ENCODE measurements around the gene KMT5C. TPM values are rescaled to one million over a fixed set of nuclear protein-coding genes. Genes with fewer than 3 reads are reported as not detected.
A peak's percentile ranks its signal among the peaks of the same experiment; 100 is the strongest.

KMT5C gene
- total and polyA plus RNA-seq, 2 donors (not counting 1 experiment from before 2014, with no cell fraction given): 22.2 to 23.6 TPM

DNA sequence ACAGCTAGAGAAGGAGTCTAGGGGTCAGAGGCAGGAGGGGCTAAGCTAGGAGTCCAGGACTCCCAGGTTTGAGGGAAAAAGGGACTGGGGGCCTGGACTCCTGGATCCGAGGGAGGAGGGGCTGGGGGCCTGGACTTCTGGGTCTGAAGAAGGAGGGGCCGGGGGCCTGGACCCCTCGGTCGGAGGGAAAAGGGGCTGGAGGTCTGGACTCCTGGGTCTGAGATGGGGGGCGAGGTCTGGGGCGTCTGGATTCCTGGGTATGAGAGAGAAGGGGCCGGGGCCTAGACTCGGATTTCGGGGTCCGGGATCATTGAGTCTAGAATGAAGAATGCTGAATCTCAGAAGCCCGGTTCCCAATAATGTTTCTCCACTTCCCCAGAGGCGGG, 37.4 kb upstream of the KMT5C start:
- POLR2A ChIA-PET: interaction anchor here (0.9 kb wide), 1 partner anchor 48 kb away, joined by 4 read pairs; no protein-coding TSS in a partner anchor
- H2AFZ ChIP-seq (ENCODE audit: insufficient read depth, low read depth, low read length, poor library complexity, severe bottlenecking): peak overlapping the region; percentile 94
- 78% methylated on average over 12 of the region's 12 CpGs for WGBS (ENCODE audit: insufficient coverage)
- no peak for TF ChIP-seq EZH2 (IDR thresholded peaks at IDR 0.05; ENCODE audit: borderline replicate concordance, insufficient read depth, low read depth, low read length, poor library complexity, severe bottlenecking)
- TF ChIP-seq, protein P1, sequence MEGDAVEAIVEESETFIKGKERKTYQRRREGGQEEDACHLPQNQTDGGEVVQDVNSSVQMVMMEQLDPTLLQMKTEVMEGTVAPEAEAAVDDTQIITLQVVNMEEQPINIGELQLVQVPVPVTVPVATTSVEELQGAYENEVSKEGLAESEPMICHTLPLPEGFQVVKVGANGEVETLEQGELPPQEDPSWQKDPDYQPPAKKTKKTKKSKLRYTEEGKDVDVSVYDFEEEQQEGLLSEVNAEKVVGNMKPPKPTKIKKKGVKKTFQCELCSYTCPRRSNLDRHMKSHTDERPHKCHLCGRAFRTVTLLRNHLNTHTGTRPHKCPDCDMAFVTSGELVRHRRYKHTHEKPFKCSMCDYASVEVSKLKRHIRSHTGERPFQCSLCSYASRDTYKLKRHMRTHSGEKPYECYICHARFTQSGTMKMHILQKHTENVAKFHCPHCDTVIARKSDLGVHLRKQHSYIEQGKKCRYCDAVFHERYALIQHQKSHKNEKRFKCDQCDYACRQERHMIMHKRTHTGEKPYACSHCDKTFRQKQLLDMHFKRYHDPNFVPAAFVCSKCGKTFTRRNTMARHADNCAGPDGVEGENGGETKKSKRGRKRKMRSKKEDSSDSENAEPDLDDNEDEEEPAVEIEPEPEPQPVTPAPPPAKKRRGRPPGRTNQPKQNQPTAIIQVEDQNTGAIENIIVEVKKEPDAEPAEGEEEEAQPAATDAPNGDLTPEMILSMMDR (IDR thresholded peaks at IDR 0.05): no peak
- CTCF ChIA-PET: interaction anchor here (0.9 to 3.5 kb wide), 17 partner anchors 10 to 304 kb away, joined by 3 to 27 read pairs (median 5); partner anchors contain the start of genes HSPBP1, KMT5C and TMEM238
- peaks cover 8 to 15% of the 10 kb centered on the region in 2 donors for H3K4me1 ChIP-seq (ENCODE audit: control insufficient read depth in 2 of 2, insufficient read depth in 2 of 2, low read length in 2 of 2)
- peak overlapping the region in 4 of 5 experiments; percentile 35 to 53 (median 49) for H3K4me3 ChIP-seq (ENCODE audit: control extremely low read depth in 1 of 5, extremely low read depth in 1 of 5, insufficient read depth in 1 of 5, low read depth in 2 of 5, low read length in 4 of 5)
- peak overlapping the region; percentile 88 for H3K4me2 ChIP-seq (replicated peaks; ENCODE audit: low read depth, low read length, poor library complexity, severe bottlenecking)
- intact Hi-C loops (cut with micrococcal nuclease): loop anchor here (1.0 to 5.0 kb wide), 3 partner anchors 22 to 200 kb away; partner anchors contain the start of genes HSPBP1 and KMT5C
- H3K27ac ChIP-seq (ENCODE audit: low read length in 2 of 2): peak overlapping the region; percentile 25 to 64
- H4K20me1 ChIP-seq (ENCODE audit: control insufficient read depth, insufficient read depth, low read length, poor library complexity, severe bottlenecking): no peaks in the 10 kb centered on the region
- no peaks in the 10 kb centered on the region for H3K27me3 ChIP-seq (replicated peaks in 1 of 4; ENCODE audit: control extremely low read depth in 1 of 4, control insufficient read depth in 3 of 4, insufficient read depth in 4 of 4, low read length in 3 of 4)
- Mint-ChIP-seq H3K27ac (peak overlapping the region; percentile 87), H3K27me3 (peaks cover 6% of the 10 kb centered on the region), H3K4me3 (peak overlapping the region; percentile 90), H3K4me1 (peaks cover 12% of the 10 kb centered on the region), H3K9me3 (ENCODE audit: insufficient read depth) (no peaks in the 10 kb centered on the region)
- H3K79me2 ChIP-seq (ENCODE audit: control insufficient read depth, insufficient read depth, low read length): no peaks in the 10 kb centered on the region
- ATAC-seq (ENCODE audit: low read depth) (no peak), DNase-seq (no peak)
- no peaks in the 10 kb centered on the region for H3K36me3 ChIP-seq (replicated peaks in 1 of 2; ENCODE audit: control extremely low read depth in 1 of 2, control insufficient read depth in 1 of 2, extremely low read depth in 1 of 2, insufficient read depth in 2 of 2, low read length in 1 of 2)
- peak overlapping the region; percentile 63 for H3K9ac ChIP-seq (ENCODE audit: low read length)
- peaks cover 0 to 5% (median 0%) of the 10 kb centered on the region in 3 donors for H3K9me3 ChIP-seq (ENCODE audit: control extremely low read depth in 1 of 3, control insufficient read depth in 2 of 3, insufficient read depth in 1 of 3, low read length in 2 of 3)

DNA sequence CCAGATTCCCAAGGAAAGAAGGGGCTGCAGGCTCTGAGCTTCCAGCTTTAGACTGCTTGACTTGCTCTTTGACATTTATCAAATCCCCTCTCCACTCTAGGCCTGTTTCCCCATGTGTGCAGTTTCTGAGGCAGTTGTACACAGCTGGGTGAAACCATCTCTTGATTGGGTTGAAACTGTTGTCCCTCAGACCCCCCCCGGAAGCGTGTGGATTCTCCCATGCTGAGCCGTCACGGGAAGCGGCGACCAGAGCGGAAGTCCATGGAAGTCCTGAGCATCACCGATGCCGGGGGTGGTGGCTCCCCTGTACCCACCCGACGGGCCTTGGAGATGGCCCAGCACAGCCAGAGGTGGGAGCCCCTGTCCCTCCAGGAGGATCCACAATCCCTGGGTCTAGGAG, 36.2 kb upstream of the KMT5C start:
- Histone ChIP-seq H3K9me3 (ENCODE audit: control extremely low read depth in 1 of 3, control insufficient read depth in 2 of 3, insufficient read depth in 1 of 3, low read length in 2 of 3) (peaks cover 0 to 5% (median 0%) of the 10 kb centered on the region in 3 donors), H2AFZ (ENCODE audit: insufficient read depth, low read depth, low read length, poor library complexity, severe bottlenecking) (no peak overlapping the region), H3K27ac (ENCODE audit: low read length in 2 of 2) (no peak overlapping the region), H3K9ac (ENCODE audit: low read length) (no peak overlapping the region), H3K36me3 (replicated peaks in 1 of 2; ENCODE audit: control extremely low read depth in 1 of 2, control insufficient read depth in 1 of 2, extremely low read depth in 1 of 2, insufficient read depth in 2 of 2, low read length in 1 of 2) (no peaks in the 10 kb centered on the region), H4K20me1 (ENCODE audit: control insufficient read depth, insufficient read depth, low read length, poor library complexity, severe bottlenecking) (no peaks in the 10 kb centered on the region), H3K4me2 (replicated peaks; ENCODE audit: low read depth, low read length, poor library complexity, severe bottlenecking) (no peak overlapping the region), H3K79me2 (ENCODE audit: control insufficient read depth, insufficient read depth, low read length) (no peaks in the 10 kb centered on the region), H3K4me3 (ENCODE audit: control extremely low read depth in 1 of 5, extremely low read depth in 1 of 5, insufficient read depth in 1 of 5, low read depth in 2 of 5, low read length in 4 of 5) (no peak overlapping the region), H3K27me3 (replicated peaks in 1 of 4; ENCODE audit: control extremely low read depth in 1 of 4, control insufficient read depth in 3 of 4, insufficient read depth in 4 of 4, low read length in 3 of 4) (no peaks in the 10 kb centered on the region), H3K4me1 (ENCODE audit: control insufficient read depth in 2 of 2, insufficient read depth in 2 of 2, low read length in 2 of 2) (peaks cover 8 to 15% of the 10 kb centered on the region in 2 donors)
- Mint-ChIP-seq H3K27ac (no peak overlapping the region), H3K4me1 (peaks cover 12% of the 10 kb centered on the region), H3K27me3 (peaks cover 3% of the 10 kb centered on the region), H3K4me3 (no peak overlapping the region), H3K9me3 (ENCODE audit: insufficient read depth) (no peaks in the 10 kb centered on the region)
- ChIA-PET CTCF (interaction anchor here (1.3 to 3.5 kb wide), 4 partner anchors 11 to 201 kb away, joined by 5 to 27 read pairs (median 20); partner anchors contain the start of genes KMT5C and TMEM238), POLR2A (no interaction called here)
- ATAC-seq (ENCODE audit: low read depth) (no peak), DNase-seq (no peak)
- WGBS (ENCODE audit: insufficient coverage): 93% methylated on average over 11 of the region's 11 CpGs
- TF ChIP-seq, protein P1 (IDR thresholded peaks at IDR 0.05): no peak
- no peak for TF ChIP-seq EZH2 (IDR thresholded peaks at IDR 0.05; ENCODE audit: borderline replicate concordance, insufficient read depth, low read depth, low read length, poor library complexity, severe bottlenecking)
- intact Hi-C loops (cut with micrococcal nuclease): loop anchor here (5.0 kb wide), 1 partner anchor 199 kb away; no protein-coding TSS in a partner anchor

All from B cell (primary cell).